Measurements from ENCODE around the gene NFIA. TPM values are rescaled to one million over a fixed set of nuclear protein-coding genes. Genes with fewer than 3 reads are reported as not detected.
A peak's percentile ranks its signal among the peaks of the same experiment; 100 is the strongest.

NFIA gene
- total and polyA plus RNA-seq, 2 of the 13 experiments (the other 11 are each of a cell fraction or from before 2014, with no cell fraction given) = 14.7 to 28.5 TPM

DNA sequence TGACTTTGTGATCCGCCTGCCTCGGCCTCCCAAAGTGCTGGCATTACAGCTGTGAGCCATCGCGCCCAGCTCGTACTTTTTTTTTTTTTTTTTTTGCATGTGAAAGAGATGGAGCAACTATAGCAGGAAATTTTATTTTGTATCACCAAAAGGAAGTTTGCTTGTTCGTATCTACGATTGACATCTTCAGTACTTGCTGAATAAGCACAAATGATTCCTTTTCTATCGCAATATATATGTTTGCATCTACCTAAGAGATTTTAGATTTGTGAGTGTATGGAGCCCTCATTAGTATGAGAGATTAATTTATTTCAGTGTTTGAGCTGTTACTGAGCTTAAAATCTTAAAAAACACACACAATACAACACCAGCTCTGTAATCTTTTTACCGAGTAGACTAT lies 143.1 kb downstream of the NFIA start:
- no peak overlapping the region for H3K4me3 ChIP-seq (replicated peaks in 1 of 3; ENCODE audit: insufficient read depth in 1 of 3, low read depth in 2 of 3, low read length in 3 of 3)
- H3K79me2 ChIP-seq (ENCODE audit: insufficient read depth, low read length) = peaks cover 94% of the 10 kb centered on the region
- no peaks in the 10 kb centered on the region for H3K27me3 ChIP-seq (ENCODE audit: control insufficient read depth in 1 of 2, insufficient read depth in 2 of 2, low read length in 2 of 2)
- FAIRE-seq (no peak), DNase-seq (ENCODE audit: low spot score) (no peak), ATAC-seq (no peak)
- 0 out of 2 replicates have a peak, but pooled peaks cover 2% of the 10 kb centered on the region for H4K20me1 ChIP-seq (ENCODE audit: insufficient read depth, low read length)
- intact Hi-C loops (cut with micrococcal nuclease; ENCODE audit: unreplicated experiment) = loop anchor here (2.0 kb wide), 1 partner anchor 143 kb away; the partner anchor contains the start of gene NFIA
- WGBS (ENCODE audit: low lambda C conversion rate) = 97% methylated on average over 9 of the region's 9 CpGs
- CTCF ChIA-PET (ENCODE audit: low intra/inter-chr PET ratio, low total read pairs) = no interaction called here
- in situ Hi-C loops (cut with HindIII; ENCODE audit: extremely low pct_ligation_motif_present, low pct_unique_long_range_greater_than_20kb) = no loop called here
- H2AFZ ChIP-seq (ENCODE audit: low read length) = no peak overlapping the region
- H3K4me1 ChIP-seq (ENCODE audit: insufficient read depth, low read length) = peaks cover 83% of the 10 kb centered on the region
- H3K36me3 ChIP-seq (replicated peaks in 1 of 2; ENCODE audit: control insufficient read depth in 1 of 2, insufficient read depth in 2 of 2, low read length in 2 of 2) = no peaks in the 10 kb centered on the region
- POLR2A ChIA-PET = no interaction called here
- no peaks in the 10 kb centered on the region for H3K9me3 ChIP-seq (ENCODE audit: low read length)
- no peak overlapping the region for H3K9ac ChIP-seq (ENCODE audit: insufficient read depth, low read depth, low read length)
- peak; percentile 77 to 83 for TF ChIP-seq MAFK (conservative IDR thresholded peaks at IDR 0.05 in 1 of 2, IDR thresholded peaks at IDR 0.05 in 1 of 2; ENCODE audit: low read length in 2 of 2)
- no peak for TF ChIP-seq HNRNPLL (IDR thresholded peaks at IDR 0.05; ENCODE audit: low read depth, low read length, poor library complexity, severe bottlenecking)
- peak; percentile 84 for TF ChIP-seq MAFF (IDR thresholded peaks at IDR 0.05; ENCODE audit: low read depth, low read length)
- no peak overlapping the region for H3K4me2 ChIP-seq (ENCODE audit: low read depth, low read length)
- no peak overlapping the region for H3K27ac ChIP-seq (ENCODE audit: extremely low read length, insufficient read depth, low read length)
- BruUV-seq (replicated peaks) = no TSS peak

DNA sequence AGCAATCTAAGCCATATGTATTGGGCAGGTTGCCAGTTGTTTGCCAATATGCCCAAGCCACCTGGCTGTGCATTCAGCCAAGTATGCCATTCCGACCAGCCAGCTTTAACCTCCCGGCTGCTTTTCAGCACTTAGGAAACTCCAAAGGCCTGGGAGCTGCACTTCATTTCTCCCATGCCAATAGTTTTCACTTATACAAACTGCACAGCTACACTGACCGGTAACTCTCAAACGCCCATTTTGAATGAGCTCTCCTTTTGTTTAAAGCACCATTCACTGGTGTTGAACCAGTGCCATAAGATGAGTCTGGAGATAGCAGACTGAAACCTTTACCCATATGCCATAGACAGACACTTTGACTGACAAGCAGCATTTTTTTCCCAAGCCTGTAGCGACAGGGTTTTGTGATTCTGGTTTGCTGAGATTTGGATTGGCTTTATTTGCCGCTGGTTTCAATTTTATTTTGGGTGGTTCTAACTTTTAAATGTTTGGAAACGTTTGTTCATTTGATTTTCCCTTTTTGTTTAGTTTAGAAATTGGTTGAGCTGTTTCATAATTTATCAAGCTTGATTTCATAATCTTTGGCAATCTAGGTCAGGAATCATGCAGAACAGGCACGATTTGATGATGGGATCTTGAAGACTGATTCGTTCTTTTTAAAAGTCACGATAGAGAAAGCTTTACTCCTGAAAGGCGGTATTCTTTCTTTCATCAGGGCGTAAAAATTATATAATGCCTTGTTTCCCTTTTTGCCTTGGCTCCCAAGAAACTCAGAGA lies 144.6 kb downstream of the NFIA start:
- no peak for DNase-seq (ENCODE audit: low spot score)
- Histone ChIP-seq H3K4me3 (replicated peaks in 1 of 3; ENCODE audit: insufficient read depth in 1 of 3, low read depth in 2 of 3, low read length in 3 of 3) (no peak overlapping the region), H3K27ac (ENCODE audit: extremely low read length, insufficient read depth, low read length) (no peak overlapping the region), H3K9me3 (ENCODE audit: low read length) (no peaks in the 10 kb centered on the region), H4K20me1 (ENCODE audit: insufficient read depth, low read length) (0 out of 2 replicates have a peak, but pooled peaks cover 2% of the 10 kb centered on the region), H3K36me3 (replicated peaks in 1 of 2; ENCODE audit: control insufficient read depth in 1 of 2, insufficient read depth in 2 of 2, low read length in 2 of 2) (no peaks in the 10 kb centered on the region; a peak in 1 of 5 replicates), H3K79me2 (ENCODE audit: insufficient read depth, low read length) (peaks cover 94% of the 10 kb centered on the region), H3K9ac (ENCODE audit: insufficient read depth, low read depth, low read length) (no peak overlapping the region), H3K27me3 (ENCODE audit: control insufficient read depth in 1 of 2, insufficient read depth in 2 of 2, low read length in 2 of 2) (no peaks in the 10 kb centered on the region), H3K4me2 (ENCODE audit: low read depth, low read length) (no peak overlapping the region), H2AFZ (ENCODE audit: low read length) (no peak overlapping the region), H3K4me1 (ENCODE audit: insufficient read depth, low read length) (peaks cover 81% of the 10 kb centered on the region)
- in situ Hi-C loops (cut with HindIII; ENCODE audit: extremely low pct_ligation_motif_present, low pct_unique_long_range_greater_than_20kb) (no loop called here), intact Hi-C loops (cut with micrococcal nuclease; ENCODE audit: unreplicated experiment) (no loop called here)
- ChIA-PET CTCF (ENCODE audit: low intra/inter-chr PET ratio, low total read pairs) (no interaction called here), POLR2A (no interaction called here)
- FAIRE-seq = no peak
- 93% methylated on average over 12 of the region's 12 CpGs for WGBS (ENCODE audit: low lambda C conversion rate)
- TF ChIP-seq RBM22 (optimal IDR thresholded peaks at IDR 0.05; ENCODE audit: low read length) (peak; percentile 12), NFKBIZ (CRISPR knock-in tag; IDR thresholded peaks at IDR 0.05) (no peak)
- no peak for ATAC-seq
- no TSS peak for BruUV-seq (replicated peaks)
